ENCODE results near the gene TSPAN31.
"Not testable (repeated sequence)": the region's sequence is repeated elsewhere in the genome, so short reads cannot be mapped to it uniquely, and the experiment has no call there.

Gene TSPAN31

GRCh38 chr12:57767305-57767698, 22.5 kb downstream of the TSPAN31 start:
- no peak for DNase-seq (ENCODE audit: low read depth)

GRCh38 chr12:57767876-57768275, 23.0 kb downstream of the TSPAN31 start:
- no peak for DNase-seq (ENCODE audit: low read depth)

- no peak for DNase-seq (ENCODE audit: low read depth)
Measured at GRCh38 chr12:57769594-57769993, 24.8 kb downstream of the TSPAN31 start.

GRCh38 chr12:57770734-57771133, 25.9 kb downstream of the TSPAN31 start:
- no peak for DNase-seq (ENCODE audit: low read depth)

GRCh38 chr12:57771236-57771872, 26.5 kb downstream of the TSPAN31 start:
- peak; percentile 90 for DNase-seq (ENCODE audit: low read depth)

GRCh38 chr12:57771873-57772428, 27.1 kb downstream of the TSPAN31 start, which contains the start of gene METTL1:
Gene METTL1 (minus strand): TSS chr12:57772105. CDS start chr12:57772083, 22 bp downstream.
- DNase-seq (ENCODE audit: low read depth) = peak; percentile 98

- peak; percentile 48 for DNase-seq (ENCODE audit: low read depth)
Measured at GRCh38 chr12:57772429-57773322, 27.8 kb downstream of the TSPAN31 start, which contains the start of gene EEF1AKMT3. Gene EEF1AKMT3 (plus strand): TSS chr12:57772614. CDS start chr12:57772725, 111 bp downstream.

- DNase-seq (ENCODE audit: low read depth) = not testable (repeated sequence)
Measured at GRCh38 chr12:57774634-57775033, 29.8 kb downstream of the TSPAN31 start.

- no peak for DNase-seq (ENCODE audit: low read depth)
Measured at GRCh38 chr12:57775044-57775443, 30.2 kb downstream of the TSPAN31 start.

- DNase-seq (ENCODE audit: low read depth) = no peak
Measured at GRCh38 chr12:57775563-57776246, 30.9 kb downstream of the TSPAN31 start.

- DNase-seq (ENCODE audit: low read depth) = no peak
Measured at GRCh38 chr12:57776247-57776587, 31.4 kb downstream of the TSPAN31 start.

GRCh38 chr12:57777367-57777766, 32.5 kb downstream of the TSPAN31 start:
- DNase-seq (ENCODE audit: low read depth) = no peak

- no peak for DNase-seq (ENCODE audit: low read depth)
Measured at GRCh38 chr12:57777911-57778310, 33.1 kb downstream of the TSPAN31 start.

GRCh38 chr12:57779736-57780135, 34.9 kb downstream of the TSPAN31 start:
- no peak for DNase-seq (ENCODE audit: low read depth)

- no peak for DNase-seq (ENCODE audit: low read depth)
Measured at GRCh38 chr12:57780284-57780897, 35.6 kb downstream of the TSPAN31 start.

- DNase-seq (ENCODE audit: low read depth) = no peak
Measured at GRCh38 chr12:57781244-57781643, 36.4 kb downstream of the TSPAN31 start.

GRCh38 chr12:57781801-57782200, 37.0 kb downstream of the TSPAN31 start:
- DNase-seq (ENCODE audit: low read depth) = no peak

GRCh38 chr12:57782243-57782607, 37.4 kb downstream of the TSPAN31 start:
- no peak for DNase-seq (ENCODE audit: low read depth)

GRCh38 chr12:57782608-57783465, 38.0 kb downstream of the TSPAN31 start, which contains the start of gene TSFM:
Gene TSFM (plus strand): TSS chr12:57782787. CDS start chr12:57782802, 15 bp downstream.
- peak; percentile 78 for DNase-seq (ENCODE audit: low read depth)

GRCh38 chr12:57783466-57783801, 38.6 kb downstream of the TSPAN31 start:
- no peak for DNase-seq (ENCODE audit: low read depth)

GRCh38 chr12:57783861-57784260, 39.0 kb downstream of the TSPAN31 start:
- DNase-seq (ENCODE audit: low read depth) = no peak
